HG02943 (cell line): Measurements from ENCODE around the gene CACNA2D4.

Experiments used
- ATAC-seq: cut with Tn5 transposase; IDR thresholded peaks from one replicate; pipeline ENCODE4 v1.9.1; 2021; ENCODE audit warnings: mild to moderate bottlenecking, low read depth, moderate library complexity; ENCODE audit not compliant: unreplicated experiment

The CACNA2D4 gene

DNA sequence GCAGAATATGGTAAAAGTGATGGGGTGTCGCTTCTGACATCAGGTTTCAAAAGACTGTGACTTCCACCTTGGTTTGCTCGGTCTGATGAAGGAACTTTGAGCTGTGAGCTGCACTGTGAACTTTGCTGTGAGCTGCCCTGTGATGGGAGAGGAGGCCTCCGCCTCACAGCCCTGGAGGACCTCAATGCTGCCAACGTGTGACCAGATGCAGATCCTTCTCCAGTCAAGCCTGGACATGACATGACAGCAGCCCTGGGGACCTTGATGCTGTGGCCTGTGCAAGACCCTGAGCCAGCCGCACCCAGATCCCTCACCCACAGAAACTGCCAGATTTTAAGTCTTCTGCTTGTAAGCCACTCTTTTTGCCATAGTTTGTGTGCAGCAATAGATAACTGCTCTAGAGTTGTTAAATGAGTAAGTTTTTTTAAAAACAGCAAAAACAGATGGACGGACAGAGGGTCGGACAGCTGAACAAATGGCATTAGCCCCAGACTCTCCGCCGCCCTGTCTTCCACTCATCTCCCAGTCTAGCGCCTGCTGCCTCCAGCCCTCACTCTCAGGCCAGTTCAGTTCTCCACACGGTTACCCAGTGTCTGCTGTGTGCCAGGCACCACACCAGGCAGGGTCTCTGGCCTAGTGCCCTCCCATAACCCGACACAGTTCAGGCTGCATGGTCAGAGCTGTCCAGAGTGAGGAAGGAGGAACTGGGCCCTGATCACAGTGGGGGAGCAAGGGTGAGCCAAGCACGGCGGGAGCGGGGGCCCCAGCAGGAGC is 111.2 kb downstream of the CACNA2D4 start:
- ATAC-seq, result no peak

DNA sequence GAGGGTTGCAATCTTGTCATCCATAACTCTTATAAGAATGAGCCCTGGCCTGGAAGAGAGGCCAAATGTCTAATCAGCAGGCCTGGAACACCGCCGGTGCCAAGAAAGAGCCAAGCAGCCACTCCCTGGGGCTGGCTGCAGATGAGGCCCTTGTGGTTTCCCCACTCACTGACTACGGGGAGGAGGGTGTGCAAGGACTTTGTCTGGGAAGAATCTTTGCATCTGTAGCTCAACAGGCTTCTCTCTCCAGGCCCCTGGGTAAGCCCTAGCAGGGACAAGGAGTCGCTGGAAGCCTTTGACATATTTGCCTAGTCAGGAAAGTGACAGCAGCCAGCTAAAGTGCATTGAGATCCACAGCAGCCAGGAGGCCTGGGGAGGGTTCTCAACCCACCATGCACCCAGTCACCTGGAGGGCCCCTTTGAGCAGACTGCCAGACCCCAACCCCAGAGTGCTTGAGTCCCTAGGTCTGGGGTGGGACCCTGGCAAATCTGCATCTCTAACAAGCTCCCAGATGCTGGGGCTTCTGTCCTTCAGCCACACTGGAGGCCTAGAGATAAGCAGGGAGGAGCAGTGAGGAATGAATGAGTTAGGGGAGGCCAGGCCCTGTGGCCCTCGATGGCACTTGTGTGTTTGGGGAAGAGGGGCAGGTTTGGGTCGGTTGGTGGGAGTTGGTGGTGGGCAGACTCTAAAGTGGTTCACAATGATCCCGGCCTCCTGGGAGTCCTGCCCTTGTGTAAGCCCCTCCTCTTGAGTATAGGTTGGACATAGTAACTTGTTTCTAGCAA is 112.0 kb downstream of the CACNA2D4 start:
- no peak for ATAC-seq

DNA sequence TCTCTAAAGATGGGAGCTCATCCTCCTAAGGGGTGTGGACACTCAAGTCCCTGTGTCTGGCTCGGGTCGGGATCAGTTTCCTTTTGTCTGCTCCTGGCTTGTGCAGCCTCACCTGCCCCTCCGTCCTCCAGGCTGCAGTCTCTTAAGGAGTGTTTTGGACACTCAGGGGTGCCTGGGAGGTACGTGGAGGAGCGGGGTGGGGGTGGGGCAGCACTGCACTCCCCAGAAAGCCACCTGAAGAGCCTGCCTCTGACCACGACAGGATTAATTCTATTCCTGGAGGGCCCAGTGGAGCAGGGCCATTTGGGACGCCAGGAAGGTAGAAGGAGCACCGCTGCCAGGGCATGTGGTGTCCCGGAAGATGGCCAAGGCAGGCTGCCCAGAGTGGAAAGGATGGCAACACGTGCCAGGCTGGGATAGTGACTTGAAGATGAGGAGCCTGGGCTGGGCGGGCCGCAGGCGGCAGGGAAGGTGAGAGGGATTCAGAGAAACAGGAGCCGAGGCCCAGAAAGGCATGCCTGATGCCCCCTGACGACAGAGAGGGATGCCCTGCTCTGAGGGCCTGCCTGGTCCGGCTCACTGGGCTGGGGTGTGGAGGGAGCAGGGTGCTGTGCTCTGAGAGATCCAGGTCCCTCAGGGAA is 112.9 kb downstream of the CACNA2D4 start:
- ATAC-seq, result no peak

DNA sequence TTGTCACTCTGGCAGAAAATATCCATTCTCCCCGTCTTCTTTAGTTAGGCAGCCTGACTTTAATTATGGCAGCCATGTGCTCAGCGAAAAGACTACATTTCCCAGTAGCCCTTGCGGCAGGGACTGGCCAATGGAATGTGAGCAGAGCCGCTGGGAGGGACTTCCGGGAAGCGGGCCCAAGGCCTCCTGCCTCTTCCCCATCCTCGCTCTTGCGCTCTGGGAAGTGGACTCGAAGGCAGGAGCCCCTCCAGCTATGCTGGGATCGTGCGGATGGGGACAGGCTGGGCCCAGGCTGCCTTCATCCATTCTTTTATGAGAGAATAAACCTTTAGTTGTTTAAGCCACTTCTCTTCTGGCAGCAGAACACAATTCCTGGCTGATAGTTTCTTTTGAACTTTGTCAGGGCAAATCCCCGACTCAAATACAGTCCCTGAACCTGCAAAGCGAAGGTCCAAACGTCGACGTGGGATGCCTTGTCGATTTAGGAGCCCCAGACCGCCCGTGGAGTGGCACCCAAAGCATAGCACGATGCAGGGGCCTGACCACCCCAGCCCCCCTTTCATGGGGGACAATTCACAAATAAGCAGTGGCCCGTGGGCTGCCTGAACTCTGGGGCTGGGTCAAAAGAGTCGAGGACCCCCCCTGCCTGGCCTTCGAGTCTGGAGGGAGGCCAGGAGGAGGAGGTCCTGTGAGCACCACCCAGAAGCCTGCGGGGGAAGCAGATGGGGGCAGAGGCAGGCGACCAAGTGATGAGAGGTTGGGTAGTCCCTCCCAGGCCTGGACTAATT is 113.7 kb downstream of the CACNA2D4 start:
- peak; percentile 90 for ATAC-seq

DNA sequence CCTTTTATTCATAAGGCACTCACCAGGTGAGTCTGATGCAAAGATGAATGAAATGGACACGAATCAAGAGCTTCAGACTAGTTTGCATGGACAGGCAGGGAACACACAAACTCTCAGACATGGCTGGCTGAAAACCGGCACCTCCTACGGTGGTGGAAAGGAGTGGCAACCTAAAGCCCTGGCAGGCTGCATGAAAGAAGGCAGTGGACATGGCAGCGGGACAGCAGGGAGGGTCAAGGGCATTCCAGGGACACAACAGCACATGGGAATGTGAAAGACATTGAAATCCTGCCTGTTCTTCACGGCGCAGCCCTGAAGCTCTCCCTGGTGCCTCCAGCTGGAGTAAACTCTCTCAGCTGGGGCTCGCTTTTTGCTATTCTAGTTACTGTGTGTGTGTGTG is 114.7 kb downstream of the CACNA2D4 start:
- ATAC-seq, result no peak

DNA sequence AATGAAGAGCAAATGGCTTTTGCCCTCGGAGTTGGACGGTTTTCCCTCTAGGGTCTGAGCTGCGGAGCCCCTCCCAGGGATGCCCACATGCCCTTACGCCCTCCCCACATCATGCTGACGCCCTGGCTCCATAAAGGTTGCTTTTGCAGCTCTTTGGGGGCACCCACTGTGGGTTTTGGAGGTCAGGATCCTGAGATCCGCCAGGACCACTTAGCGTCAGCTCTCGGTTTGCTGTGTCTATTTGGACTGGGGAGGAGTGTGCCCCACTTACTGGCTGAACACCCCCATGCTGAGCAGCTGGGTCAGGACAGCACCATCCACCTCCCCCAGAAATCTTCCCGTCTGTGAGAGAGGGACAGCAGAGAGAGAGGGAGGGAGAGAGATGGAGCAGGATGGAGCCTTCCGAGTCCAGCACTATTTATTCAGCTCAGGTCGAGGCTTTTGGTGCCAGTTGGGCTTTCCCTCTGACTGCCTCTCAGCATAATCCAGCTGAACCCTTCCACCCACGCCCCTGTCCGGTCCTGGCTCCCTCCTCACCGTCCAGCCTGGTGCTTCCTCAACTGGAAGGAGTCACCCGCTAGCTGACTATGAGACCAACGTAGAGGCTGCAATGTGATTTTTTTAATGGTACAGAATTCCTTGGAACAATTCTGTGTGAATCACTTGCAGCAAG is 117.0 kb downstream of the CACNA2D4 start:
- no peak for ATAC-seq

GRCh38 chr12:1800401-1801302 is 117.8 kb downstream of the CACNA2D4 start:
- no peak for ATAC-seq

DNA sequence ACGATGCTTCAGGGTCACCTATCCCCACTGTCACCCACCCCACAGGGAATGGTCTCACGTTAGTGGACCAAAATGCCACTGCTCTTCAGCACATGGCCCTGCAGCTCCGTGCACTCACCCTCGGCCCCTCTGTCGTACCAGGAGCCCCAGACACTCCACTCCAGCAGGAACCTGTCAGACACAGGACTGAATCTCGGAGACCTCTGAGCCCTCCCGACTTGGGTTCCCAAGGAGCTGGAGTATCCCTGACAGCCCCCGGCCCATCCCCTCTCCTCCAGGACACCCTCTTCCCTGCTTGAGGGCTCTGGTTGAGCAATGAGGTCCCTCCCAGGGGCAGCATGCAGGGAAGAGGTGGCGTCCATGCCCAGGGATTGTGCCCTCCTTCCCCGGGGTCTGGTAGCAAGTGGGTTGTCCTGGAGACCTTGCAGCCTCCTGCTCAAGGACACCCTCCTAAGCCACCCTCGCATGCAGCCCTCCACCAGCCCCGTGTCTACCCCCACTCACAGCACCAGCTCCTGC is 118.5 kb downstream of the CACNA2D4 start:
- ATAC-seq, result no peak

DNA sequence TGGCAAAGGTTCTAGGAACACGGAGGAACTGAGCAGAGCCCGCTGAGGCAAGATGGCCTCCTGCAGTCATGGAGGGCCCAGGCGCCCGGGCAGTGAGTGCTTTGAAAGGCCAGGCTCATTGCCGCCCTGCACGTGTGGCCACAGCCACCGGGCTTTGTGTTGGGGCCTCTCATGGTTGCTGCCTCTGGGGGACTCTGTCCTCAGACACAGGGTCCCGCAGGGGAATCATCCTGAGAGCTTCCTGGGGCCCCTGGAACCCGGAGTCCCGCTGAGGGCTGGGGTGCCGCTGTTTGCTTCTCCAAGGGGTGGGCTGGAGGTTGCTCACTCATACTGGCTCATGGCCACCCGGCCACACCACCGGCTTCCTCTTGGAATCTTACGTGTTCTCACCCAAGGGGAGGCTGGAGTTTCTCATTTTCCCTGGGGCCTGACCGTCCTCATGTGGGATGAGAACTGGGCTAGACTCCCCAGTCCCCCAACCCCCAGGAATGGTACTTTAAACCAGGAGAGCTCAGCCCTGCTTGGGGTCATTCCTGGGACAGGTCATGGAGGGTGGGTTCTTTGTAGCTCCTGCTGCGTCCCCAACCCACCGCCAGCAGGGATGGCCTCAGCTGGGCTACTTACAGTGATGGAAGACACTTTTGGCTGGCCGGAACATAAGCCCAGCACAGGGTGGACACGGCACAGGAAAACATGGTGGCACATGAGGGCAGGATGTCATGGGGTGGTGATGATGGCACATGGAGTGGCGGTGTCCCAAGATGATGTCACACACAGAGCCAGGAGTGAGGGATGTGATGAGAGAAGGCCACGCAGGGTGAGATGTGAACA is 119.2 kb downstream of the CACNA2D4 start:
- ATAC-seq, result no peak

DNA sequence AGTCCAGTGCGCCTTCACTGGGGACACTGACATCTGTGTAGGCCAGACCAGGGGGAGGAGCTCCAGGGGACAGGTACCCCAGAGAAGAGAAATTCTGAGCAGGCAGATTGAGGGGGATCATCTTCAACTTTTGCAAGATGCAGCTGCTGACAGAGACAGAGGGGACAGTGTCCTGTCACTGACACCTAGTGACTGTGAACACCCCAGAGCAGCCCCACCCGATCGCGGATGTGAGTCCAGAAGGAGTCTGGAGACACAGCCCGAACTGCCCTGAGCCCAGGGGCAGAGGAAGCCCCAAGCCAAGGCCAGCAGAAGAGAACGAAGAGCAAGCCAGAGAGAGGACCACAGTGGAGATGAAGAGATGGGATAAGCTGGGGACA is 119.8 kb downstream of the CACNA2D4 start:
- no peak for ATAC-seq

- no peak for ATAC-seq
Observed at GRCh38 chr12:1797991-1798640, 120.3 kb downstream of the CACNA2D4 start.

GRCh38 chr12:1797011-1797901 is 121.2 kb downstream of the CACNA2D4 start:
- peak; percentile 9 for ATAC-seq

DNA sequence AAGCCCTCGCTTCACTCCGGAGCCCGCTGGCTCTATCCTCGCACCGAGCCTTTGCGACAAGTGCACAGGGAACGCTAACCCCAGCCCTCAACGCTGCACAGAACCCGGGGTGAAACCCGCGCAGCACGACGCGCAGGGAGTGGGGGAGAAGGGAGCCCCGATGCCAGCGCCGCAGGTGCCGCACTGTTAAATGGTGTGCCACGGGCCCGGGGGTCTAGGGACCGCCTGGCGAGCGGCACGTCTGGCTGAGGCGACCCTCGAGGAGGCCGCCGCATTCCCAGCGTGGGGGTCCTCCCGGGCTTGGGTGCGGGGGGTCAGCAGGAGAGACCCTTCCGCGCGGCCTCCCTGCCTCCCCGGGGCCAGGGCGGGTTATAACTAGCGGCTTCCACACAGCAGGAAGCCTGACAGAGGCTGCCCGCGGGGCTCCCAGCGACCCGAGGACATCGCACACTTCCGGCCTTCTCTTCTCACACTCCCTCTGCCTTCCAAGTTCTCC is 121.9 kb downstream of the CACNA2D4 start:
- ATAC-seq, result peak; percentile 32

DNA sequence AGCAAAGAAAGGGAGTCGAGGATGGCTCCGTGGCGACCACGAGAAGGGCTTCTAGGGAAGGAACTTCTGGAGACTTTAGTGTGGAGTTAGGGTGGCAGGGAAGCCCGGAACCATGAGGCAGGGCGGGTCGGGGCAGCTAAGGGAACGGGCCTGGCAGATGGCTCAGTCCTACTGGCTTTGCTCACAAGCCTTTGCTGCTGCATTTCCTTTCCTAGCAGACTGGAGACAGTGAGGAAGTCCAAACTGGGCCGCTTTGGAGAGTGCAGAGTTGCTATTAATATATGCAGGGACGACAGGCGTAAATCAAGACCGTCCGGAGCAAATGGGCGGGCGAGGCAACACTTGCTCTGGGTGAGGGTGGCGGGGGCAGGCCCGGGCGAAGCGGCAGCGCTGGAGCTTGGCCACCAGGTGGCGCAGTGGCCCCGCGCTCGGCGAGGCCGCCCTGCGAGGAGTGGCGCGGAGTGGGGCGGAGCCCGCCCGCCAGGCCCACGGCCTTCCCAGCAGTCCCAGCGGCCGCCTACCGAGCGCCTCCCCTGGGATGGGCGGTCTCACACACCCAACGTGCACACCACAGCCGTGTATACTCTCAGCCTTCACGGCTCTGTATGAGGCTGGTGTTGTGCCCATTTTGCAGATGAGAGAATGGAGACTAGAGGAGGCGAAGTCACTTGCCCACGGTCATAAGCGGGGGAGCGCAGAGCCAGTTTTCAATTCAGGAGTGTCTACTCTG is 122.5 kb downstream of the CACNA2D4 start:
- ATAC-seq, result peak; percentile 85

DNA sequence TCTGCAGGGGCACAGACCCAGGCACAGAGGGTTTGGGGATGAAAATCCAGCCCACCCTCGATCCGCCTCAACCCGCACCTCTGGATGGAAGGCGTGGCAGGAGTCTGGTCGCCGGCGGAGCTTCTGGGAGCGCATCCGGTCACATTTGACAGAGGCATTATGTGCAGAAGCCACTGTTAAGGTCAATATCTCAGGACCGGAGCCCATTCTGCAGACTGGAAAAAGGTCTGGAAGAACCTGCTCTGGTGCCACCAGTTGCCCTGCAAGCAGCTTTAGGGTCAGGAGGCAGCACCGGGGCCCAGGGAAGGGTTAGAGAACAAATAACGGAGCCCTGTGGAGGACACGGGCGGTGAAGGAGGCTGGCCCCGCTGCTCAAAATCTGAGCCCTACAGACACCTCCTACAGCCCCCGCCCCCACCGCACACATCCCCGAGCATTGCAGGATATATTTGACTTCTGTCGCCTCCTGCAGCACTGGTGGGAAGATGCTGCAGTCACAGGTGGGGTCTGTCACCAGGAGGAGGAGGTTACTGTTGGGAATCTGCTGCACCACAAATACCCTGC is 123.1 kb downstream of the CACNA2D4 start:
- no peak for ATAC-seq
